GM18517 (cell line): ENCODE data around the gene ASTN2.

Experiments
- ATAC-seq: cut with Tn5 transposase; IDR thresholded peaks from one replicate; pipeline ENCODE4 v1.9.1; 2021; ENCODE audit warnings: mild to moderate bottlenecking, moderate library complexity; ENCODE audit not compliant: unreplicated experiment

ASTN2 gene

DNA sequence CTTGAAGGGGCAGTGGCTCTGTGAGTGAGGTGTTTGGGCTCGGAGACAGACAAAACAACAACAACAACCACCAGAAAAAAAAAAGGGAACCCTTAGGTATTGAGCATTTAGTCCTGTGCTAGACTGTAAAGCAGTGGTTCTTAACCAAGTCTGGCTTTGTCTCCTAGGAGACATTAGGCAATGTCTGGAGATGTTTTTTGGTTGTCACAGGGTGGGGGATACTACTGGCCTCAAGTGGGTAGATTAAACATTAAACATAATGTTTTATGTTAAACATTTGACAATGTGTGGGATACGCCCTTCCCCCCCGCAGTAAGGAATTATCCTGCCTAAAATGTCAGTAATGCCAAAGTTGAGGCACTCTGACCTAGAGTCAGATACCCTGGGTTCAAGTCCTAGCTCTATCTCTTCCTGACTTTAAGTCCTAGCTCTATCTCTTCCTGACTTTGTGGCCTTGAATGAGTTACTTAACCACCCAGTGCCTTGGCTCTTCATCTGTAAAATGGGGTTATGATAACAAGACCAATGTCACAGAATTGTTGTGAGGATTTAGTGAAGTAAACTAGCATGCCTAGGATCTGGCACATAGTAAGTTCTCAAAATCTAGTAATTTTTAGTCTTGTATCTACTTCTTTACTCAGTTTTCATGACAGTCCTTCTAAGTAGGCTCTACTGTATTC, 725.9 kb downstream of the ASTN2 start:
- ATAC-seq, result no peak

DNA sequence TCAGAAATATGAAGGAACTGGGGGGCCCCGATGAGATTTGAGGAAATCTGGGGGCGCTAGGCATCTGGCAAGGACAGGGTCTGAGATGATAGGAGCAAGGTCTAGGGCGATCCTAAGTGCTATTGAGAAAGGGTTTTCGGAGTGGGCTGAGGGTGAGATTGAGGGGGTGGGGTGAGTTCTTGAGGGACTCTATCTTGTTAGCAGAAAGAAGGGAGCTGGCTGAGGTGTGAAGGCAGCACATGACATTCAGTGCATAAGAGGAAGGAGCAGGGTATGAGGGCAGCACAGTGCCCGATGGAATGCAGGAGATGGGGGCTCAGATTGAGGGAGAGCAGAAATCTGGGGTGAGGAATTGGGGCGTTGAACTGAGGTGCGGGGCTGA, 727.1 kb downstream of the ASTN2 start:
- ATAC-seq, result no peak

DNA sequence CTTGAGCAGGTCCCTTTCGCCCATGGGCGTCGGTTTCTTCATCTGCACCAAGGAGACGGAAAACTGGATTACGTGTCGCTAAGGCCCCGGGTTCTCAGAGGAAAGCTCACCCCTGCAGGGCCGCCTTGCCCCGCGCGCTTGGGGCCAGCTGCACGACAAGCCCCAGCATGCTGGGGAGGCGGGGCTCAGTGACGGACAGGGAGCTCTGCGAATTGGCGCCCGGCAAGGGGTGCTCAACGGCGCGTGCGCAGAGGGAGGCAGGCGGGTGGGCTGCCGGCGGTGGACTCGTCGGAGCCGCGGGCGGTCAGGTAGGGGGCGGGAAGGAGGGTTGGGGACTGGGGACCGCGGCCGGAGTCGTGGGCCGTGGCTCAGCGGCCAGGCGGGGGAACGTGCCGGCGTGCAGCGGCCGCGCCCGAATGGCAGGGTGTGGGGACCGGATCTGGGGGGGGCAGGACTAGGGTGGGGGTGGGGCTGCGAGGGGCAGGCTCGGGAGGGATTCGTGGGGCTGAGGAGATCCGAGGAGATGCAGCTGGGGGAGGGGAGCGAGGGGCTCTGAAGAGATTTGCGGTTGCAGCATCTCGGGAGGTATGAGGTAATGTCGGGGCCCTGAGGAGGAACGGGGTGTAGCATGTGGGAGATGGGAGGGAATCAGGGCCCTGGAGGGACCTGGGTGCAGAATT, 727.6 kb downstream of the ASTN2 start, which contains the start of gene TRIM32:
Gene TRIM32 (plus strand): TSS at position 232 of the 680 bp plus-strand sequence. CDS start 10,438 bp downstream, outside the sequence.
- peak; percentile 95 for ATAC-seq

DNA sequence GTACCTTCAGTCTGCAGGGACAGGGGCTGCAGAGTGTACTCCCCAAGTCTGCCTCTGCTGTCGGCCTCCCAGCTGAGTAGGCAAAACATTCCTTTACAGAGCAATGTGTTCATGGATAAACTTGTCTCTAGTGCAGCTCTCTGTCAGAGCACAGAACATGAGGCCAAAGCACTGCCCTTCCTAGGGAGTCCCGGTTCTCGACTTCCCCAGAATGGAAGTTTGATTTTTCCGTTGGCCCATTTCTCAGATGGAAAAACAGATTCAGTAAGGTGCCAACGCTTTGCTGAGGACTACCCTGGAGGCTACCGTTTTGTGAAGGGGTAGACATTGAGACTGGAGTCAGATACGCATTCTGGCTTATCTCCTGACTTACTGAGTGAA, 728.2 kb downstream of the ASTN2 start:
- ATAC-seq, result peak; percentile 62

DNA sequence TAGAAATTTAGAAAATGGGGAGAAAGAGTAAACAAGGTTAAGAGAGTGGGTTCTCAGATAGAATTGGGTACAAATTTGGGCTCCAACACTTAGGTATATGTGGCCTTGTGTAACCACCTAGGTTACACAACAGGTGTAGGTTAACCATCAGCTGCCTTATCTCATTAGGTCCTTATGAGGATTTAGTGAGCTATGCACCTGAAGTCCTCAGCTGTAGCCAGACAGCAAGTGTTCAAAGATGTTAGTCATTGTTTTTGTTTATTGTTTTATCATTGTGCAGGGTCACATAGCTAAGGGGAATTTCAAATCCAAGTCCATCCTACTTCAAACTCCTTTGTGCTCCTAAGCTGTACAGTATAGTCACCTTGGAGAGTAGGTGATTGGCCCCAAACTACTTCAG, 728.7 kb downstream of the ASTN2 start:
- ATAC-seq, result no peak

DNA sequence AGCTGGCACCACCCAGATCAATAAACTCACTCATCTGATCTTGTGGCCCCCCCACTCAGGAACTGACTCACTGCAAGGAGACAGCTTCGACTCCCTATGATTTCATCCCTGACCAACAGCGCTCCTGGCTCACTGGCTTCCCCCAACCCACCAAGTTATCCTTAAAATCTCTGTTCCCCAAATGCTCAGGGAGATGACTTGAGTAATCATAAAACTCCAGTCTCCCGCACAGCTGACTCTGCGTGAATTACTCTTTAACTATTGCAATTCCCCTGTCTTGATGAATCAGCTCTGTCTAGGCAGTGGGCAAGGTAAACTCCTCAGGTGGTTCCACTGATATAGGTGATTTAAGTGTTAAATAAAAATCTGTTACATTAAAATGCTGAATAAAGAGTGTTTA, 729.7 kb downstream of the ASTN2 start:
- no peak for ATAC-seq

DNA sequence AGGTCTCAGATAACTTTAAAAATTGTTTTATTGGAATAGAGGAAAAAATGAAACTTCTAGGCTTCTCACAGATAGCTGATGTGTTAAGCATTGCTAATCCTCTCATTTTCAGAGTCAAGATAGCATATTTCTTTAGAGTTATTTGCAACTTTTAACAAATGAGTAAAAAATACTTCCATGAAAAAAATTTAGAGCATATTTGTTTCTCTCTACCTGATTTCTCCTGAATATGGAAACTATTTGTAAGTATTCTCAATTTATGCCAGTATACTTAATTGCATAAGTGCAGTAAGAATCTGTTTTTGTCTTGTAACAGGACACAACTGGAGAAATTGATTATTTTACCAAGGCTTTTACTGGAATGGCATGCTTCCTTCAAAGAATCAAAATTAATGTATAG, 731.3 kb downstream of the ASTN2 start:
- ATAC-seq, result no peak

DNA sequence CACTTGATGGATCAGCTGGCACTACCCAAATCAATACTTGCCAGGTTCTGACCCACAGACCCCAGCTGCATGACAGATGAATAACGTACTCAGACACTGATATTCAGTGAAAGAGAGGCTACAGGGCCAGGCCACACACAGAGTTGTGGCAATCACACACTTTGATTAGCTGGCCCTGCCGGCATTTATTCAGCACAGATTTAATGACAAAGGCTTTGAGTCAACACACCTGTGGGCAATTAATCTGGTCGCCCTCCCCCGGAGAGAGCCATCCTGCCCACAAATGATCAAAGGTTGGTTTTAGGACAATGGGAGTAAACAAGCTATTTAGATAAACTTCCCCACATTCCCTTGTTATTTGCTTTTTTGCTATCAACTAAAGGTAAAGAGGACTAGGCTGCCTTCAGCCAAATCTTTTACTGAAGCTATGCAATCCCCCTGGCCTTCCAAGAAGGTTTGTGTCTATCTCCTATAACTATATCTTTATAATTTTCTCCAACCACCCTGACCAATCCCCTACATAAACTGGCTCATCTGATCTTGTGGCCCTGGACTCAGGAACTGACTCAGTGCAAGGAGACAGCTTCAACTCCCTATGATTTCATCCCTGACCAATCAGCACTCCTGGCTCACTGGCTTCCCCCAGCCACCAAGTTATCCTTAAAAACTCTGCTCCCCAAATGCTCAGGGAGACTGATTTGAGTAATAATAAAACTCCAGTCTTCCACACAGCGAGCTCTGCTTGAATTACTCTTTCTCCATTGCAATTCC, 740.5 kb downstream of the ASTN2 start:
- ATAC-seq, result no peak

DNA sequence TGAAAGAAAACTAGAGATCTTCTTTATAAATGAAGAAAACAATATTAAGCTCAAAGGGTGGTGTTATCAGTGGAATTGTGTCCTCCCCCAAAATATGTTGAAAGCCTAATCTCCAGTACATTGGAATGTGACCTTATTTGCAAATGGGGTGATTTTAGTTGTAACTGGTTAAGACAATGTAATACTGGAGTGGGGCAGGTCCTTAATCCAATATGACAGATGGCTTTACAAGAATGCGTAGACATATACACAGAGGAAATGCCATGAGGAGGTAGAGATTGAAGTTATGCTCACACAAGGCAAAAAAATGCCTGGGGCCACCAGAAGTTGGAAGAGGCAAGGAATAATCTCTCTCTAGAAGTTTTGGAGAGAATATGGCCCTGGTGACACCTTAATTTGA, 741.5 kb downstream of the ASTN2 start:
- no peak for ATAC-seq

DNA sequence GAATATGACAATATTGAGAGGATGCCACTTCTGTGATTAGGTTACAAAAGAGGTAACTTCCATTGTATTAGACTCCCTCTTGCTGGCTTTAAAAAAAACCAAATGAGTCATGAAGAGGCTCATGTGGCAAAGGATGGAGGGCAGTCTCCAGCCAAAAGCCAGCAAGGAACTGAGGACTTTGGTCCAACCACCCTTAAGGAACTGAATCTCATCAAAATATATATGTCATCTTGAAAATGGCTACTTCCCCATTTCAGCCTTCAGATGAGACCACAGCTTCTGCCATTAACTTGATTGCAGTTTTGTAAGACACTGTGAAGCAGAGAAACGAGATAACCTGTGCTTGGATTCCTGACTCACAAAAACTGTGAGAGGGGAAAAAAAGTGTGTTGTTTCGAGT, 743.3 kb downstream of the ASTN2 start:
- no peak for ATAC-seq

DNA sequence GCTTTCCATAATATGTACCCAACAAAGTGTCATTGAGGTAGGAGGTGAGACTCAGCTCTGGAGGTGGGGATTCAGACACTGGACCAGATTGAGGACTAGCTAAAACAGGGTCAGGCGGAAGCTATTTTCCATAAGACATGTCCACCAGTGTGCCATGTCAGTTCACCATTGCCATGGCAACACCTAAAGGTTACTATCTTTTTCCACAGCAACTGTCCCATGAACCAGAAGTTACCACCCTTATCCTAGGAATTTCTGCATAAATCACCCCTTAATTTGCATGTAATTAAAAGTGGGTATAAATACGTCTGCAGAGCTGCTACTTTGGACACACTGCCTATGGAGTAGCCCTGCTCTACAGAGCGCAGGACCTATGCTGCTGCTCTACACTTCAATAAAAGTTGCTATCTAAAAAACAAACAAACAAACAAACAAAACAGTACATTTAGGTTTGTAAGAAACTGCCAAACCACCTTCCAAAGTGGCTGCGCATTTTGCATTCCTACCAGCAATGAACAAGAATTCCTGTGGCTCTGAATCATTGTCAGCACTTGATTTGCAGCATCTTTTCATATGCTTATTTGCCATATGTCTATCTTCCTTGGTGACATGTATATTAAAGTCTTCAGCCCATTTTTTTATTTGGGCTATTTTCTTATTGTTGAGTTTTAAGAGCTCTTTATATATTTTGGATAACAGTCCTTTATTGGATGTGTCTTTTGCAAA, 745.7 kb downstream of the ASTN2 start:
- ATAC-seq, result no peak

DNA sequence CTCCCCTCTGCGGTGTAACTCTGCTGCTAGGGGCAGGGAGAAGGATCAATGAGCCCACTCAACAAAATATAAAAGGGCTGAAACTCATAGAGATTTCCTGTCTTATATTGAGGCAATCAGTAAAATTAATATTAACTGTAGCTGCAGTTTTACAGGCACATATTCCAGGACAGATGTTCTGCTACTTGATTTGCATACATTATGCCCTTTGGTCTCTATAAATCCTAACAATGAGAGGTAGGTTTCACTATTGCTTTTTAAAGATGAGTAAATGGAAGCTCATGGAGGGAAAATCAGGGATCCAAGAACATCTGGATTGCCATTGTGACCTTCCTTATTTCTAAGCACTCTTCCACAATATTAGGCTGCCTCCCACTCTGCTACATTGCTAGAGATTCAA, 751.3 kb downstream of the ASTN2 start:
- ATAC-seq, result no peak

DNA sequence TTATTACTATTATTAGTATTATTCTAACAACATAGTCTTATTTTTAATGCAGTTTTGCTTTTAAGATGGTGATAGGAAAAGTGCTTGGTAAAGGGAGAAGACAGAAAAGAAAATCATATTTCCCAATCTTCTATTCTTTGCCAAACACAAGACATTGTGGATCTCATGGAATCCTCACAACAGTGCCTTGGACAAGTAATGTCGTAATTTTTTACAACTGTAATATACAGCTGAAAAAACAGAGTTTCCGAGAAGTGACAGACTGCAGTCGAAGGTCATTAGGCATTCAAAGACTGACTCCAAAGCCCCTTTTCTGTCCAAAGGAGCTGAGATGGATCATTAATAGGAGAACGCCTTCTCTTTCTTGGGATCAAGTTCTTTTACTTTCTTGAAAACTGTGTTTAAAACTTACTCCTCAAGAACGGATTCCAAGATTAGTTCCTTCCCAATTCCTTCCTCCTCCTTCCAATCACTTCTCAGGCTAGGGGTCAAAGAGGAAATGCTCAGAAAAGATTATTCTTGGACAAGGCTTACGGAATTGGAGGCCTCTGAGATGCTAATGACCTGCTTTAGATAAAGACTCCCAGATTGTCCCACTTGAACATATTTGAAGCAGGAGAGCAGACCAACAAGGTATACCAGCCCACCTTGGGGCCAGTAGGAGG, 752.1 kb downstream of the ASTN2 start:
- no peak for ATAC-seq

DNA sequence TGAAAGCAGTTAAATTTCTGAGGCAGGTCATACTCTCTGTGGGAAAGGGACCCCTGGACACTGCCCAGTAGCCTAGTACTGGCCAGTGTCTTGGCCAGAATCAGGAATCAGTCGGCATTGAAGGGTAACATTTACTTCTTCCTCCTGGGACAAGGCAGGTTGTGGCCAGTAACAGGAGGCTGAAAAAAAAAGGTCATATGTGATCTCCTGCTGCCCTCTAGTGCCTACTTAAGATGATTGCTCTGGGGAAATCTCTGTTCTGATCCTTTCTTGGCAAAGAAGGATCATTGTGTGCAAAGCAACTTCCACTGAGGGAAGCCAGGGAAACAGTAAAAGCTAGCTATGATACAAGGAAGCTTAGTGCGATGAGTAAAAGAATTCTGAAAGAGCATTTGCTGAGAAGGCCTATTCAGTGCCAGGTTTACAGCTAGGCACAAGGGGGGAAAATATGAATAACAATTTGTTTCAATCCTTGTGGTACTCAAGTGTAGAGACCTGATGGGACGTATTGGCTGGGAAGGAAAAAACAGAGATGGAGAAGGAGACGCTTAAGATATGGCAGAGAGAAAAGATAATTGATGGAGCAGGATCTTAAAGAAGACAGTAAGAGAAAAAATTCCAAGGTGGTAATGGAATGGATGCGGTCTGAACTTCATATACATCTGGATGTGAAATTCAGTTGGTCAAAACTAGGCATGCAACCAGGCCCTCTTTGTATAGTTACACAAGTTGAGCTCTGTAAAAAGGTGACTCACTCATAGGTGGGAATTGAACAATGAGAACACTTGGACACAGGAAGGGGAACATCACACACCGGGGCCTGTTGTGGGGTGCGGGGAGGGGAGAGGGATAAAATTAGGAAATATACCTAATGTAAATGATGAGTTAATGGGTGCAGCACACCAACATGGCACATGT, 753.6 kb downstream of the ASTN2 start:
- peak; percentile 82 for ATAC-seq

DNA sequence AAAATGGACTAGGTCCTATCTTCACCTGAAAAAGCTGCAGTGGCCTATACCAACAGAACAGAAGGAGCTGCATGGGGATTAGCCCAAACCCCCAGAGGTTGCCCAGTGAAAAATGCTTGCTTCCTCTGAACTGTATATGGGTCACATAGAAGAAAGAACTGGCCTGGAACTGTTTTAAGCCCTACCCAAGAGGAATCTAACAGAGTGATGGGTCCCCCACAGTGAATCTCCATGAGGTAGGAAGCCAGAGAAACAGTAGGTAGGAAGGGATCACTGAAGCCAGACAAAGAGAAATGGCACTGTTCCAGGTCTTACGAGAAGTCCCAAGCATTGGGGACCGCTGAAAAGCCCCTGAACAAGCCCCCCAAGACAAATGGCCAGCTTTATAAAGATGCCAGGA, 756.6 kb downstream of the ASTN2 start:
- ATAC-seq, result no peak

DNA sequence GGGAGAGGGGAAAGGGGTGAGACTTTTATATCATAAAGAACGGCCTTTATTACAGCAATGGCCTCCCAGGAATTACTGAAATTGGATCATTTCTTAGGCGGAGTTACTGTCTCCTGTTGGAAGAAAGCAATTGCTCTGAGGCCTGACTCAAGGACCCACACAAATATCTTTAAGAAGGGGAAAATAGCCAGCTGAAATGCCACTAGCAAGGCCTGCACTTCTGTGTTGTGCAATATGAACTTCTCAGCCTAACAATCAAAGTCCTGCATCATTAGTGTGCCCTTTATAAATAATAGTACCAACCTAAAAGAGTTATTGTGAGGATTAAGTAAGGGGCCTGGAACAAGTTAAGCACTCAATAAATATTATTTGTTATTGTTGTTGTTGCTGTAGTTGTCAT, 757.9 kb downstream of the ASTN2 start:
- no peak for ATAC-seq

DNA sequence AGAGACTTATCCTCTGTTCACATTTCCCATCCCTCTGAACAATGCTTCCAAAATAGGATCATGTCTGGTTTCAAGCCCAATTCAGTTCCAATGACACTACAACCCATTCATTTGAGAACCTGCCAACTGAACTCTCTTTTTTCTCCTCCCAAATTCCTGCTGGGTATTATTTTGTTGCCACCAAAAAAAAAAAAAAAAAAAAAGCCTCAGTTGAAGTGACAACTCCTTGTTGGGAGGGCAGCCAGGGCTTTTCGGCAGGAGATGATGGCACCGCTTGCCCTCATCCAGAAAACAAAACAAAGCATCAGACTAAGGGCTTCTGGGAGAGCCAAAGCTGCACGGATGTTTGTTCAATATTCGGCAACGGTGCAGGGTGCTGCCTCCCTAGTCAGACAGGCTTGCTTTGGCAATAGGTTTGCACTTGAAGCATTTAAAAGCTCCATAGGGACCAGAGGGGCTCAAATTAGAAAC, 758.3 kb downstream of the ASTN2 start:
- ATAC-seq, result no peak

DNA sequence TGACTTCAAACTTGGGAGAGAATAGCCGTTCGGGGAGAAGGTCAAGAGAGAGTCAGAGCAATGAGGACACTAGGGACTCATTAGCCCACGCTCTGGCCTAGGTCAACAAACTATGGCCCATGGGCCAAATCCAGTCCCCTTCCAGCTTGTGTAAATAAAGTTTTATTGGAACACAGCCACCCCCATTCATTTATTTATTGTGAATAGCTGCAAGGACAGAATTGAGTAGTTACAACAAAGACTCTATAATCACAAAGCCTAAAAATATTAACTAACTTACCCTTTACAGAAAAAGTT, 760.9 kb downstream of the ASTN2 start:
- no peak for ATAC-seq

DNA sequence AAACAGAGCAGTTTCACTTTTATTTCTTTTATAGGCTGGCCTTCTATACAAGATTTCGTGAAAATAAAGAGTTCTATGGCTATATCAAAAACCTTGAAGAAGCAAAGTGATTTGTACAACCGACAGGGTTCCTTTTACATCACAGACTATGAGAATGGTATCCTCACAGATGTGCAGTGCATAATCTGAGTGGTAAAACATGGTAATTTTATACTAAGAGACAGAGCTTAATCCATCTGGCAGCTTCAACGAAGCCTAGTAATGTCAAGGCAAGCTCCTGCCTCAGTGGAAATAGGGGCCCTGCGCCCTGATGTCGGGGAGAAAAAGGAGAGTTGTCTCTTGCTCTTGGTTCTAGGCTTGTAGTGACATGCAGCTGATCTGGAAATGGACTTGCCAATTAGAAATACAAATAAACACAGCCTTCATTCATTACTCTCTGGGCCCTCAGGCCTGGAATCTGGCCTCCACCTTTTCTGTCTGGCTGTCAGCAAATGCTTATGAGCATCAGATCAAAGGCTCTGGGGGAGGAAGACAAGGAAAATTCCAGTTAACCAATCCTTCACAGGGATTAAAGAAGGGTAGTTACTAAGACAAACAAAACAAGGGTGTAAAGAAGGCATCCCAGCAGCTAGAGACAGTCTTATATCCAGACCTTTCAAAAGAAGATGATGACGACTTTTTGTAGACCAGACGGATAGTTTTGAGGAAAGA, 761.4 kb downstream of the ASTN2 start:
- ATAC-seq, result no peak
